GM19035 (cell line): ENCODE results near the gene MYF6.
"Not testable (repeated sequence)": the region's sequence is repeated elsewhere in the genome, so short reads cannot be mapped to it uniquely, and the experiment has no call there.

Source experiments
- ATAC-seq: cut with Tn5 transposase; IDR thresholded peaks from one replicate; pipeline ENCODE4 v1.9.1; 2021; ENCODE audit not compliant: unreplicated experiment

Gene MYF6

DNA sequence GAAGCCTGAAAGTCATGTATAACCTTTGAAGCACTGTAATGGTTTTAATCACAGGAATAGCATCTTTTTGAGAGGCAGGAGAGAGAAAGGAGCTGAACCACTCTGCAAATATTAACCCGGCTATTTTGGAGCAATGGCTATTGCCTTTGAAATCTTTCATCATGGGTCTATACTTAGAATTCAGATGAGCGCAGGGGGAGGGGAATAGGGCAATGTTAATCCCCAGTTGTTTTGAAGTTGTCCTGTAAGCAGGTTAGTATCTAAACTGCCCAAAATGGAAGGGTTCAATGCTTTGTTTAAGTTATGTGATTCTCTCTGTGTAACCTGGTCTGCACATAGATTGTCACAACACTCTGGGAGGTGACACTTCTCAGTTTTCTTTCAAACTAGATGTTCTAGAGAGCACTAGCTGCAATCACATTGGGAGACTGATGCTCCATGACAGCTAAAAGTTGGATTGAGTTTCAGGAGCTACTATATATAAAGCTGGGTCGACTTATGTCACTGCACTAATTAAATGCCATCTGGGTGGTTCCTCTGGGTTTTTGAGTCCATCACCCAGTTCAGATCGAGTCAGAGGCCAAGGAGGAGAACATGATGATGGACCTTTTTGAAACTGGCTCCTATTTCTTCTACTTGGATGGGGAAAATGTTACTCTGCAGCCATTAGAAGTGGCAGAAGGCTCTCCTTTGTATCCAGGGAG, at the start of gene MYF6:
TSS of gene MYF6 (plus strand) at position 509 of the 704 bp plus-strand sequence. CDS start at position 595, 86 bp downstream.
- no peak for ATAC-seq

DNA sequence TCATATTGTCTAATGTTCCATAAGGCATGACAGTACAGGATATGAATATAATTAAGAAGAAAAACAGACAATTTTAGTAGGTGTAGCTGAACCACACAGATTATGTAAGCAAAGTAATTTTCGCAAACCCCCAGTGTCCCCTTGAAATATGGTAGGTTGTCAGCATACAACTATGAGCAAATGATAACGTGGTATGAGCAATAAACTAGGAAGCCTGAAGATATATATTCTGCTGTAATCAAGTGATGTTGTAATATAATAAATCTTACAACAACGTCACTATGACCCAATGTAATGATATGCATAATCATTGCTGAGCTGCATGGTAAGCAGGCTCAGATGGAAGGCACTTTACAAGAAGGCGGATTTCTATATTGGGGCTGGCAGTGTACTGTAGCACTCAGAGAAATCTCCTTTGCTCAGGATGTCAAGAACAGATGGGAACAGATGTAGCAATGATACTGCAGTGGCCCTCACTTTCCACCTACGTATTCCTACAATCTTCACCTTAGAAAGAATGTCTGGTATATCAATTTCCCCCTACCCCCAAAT, 47.8 kb upstream of the MYF6 start:
- no peak for ATAC-seq

DNA sequence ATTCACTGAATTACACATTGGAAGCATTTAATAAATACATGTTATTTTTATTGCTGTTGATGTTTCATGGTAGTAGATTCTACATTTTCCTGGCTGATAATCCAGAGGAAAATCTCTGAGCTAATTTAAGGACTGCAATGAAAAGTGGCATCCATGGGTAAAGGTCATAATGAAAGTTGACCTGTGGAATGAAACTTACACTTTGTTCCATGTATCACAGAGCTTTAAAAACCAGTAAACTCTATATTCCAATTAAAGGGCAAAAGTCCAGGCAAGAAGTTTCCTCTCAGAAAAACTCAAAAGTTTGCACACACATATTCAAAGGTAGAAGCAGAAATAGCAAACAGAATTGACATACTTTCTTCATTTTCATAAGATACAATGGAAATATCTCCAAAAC, 44.8 kb upstream of the MYF6 start:
- ATAC-seq: no peak

DNA sequence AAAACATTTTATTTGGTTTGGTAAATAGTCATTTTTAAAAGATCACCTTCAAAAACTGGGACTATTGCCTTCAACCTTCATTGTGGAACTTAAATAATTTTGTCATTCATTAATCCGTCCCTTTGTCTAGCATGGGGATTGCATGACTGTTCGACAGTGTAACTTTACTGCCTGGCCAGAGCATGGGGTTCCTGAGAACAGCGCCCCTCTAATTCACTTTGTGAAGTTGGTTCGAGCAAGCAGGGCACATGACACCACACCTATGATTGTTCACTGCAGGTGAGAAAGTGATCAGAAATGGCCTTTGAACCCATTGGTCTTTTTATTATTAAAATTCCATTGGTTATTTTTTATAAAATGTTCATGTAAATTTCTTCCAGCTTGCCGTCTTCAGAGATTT, 37.2 kb upstream of the MYF6 start:
- no peak for ATAC-seq

DNA sequence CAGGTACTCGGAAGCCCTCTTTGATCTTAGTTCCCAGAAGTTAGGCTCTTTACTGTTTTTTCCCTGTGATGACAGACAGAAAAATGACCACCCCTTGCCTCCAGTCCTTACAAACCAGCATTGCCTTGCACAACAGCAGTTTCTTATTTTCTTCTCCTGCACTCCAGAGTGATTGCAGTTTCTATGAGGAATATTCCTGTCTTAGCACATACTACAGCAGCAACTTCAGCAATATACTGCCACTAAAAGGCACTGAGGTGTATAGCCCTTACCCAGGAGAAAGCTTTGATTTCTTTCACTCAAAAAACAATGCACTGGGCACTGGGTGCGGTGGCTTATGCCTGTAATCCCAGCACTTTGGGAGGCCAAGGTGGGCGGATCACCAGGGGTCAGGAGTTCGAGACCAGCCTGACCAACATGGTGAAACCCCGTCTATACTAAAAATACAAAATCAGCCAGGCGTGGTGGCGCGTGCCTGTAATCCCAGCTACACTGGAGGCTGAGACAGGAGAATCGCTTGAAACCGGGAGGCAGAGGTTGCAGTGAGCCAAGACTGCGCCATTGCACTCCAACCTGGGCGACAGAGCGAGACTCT, 31.3 kb upstream of the MYF6 start:
- not testable (repeated sequence) for ATAC-seq

DNA sequence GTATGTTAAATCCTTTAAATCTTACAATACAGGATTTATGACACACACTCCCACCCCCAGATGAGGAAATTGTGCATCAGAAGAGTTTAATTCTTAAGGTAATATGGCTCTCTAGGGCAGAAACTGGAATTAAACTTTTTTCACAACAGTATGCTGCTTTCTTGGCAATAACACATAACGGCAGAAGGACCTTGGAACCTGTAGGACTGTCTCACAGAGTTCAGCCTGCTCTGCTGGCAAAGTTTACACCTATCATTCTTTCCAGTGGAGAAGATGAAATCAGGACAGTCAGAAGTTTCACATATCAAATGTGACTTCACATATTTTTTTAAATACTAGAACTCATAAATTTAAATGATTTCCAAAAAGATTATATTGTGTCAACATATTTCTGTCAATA, 30.6 kb upstream of the MYF6 start:
- ATAC-seq: no peak

DNA sequence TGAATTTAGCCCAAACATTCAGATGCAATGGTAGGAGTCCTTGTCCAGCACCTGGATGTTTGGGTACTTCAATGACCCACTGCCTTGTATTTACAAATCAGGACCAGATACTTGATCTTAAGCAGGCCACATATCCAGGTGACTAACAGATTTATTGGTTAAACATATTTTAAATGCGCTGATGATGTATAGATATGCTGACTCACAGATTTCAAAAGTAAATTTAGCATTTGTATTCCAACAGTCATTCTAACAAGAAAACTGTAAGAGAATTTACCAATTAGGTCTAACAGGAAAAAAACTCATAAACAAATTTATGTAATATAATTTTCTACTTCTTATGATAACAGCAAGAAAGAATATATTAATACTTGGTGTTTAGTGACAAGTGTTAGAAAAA, 29.4 kb upstream of the MYF6 start:
- ATAC-seq: no peak

DNA sequence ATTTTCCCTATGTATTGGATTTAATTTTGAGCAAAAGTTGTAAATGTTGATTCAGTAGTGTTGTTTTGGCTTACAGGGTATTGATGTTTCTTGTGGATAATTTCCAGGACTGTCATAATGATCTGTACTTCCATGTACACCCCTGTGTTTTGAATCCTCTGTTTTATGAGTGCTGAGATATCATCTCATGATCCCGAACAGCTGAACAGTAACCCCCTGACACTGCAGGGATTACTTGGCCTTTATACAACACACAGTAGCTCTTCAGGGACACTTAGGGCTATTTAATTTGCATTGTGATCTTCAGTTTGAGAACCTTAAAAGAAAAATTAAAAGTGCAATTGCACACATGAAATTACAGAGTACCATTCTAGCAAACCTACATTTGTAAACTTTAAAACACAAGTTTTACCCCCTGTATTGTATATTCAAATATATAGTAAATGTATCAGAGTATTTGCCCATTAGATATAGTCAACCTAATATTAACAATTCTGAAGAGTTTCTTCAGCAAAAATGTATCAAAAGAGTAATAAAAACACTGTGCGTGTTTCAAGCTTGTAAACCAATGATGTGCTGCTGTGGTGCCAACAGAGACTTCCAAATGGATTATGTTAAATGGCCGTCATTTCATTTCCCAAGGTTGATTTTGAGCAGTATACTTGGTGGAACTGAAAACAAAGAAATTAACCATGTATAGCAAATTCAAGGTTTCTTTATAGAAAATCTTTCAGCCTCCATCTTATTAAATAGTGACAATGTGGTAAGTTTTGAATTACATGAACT, 27.9 kb upstream of the MYF6 start:
- no peak for ATAC-seq

DNA sequence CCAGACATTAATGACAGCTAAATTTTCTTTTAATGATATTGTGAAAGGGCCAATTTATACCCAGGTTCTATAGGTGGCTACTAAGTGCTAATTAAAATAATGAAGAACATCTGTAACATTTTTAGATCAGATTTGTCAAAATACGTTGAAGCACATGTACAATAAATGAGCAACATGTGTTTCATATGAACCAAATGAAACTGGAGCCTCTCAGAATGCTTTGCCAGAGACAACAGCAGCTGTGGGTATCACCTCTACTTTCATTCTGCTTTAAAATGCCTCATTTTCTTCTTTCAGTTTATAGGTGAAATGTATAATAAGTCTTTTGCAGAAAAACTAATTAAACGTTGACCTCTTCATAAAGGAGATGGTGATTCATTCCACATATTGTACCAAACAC, 26.1 kb upstream of the MYF6 start:
- peak; percentile 96 for ATAC-seq

DNA sequence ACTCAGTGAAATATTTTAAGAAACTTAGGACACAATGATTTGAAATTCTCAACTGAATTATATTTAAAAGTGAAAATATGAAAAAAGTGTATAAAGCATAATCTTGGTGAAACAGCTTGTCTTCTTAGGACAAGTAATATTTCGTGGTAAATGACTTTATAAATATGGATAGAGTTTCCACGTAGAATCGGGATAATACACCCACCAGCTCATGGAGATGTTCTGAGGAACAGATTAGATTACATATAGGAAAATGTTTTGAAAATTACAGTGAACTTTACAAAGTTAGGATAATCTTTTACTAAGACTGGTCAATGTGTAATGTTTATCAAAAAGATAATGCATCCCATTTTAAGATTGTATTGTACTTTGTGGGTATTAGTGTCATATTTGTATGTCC, 25.6 kb upstream of the MYF6 start:
- no peak for ATAC-seq

DNA sequence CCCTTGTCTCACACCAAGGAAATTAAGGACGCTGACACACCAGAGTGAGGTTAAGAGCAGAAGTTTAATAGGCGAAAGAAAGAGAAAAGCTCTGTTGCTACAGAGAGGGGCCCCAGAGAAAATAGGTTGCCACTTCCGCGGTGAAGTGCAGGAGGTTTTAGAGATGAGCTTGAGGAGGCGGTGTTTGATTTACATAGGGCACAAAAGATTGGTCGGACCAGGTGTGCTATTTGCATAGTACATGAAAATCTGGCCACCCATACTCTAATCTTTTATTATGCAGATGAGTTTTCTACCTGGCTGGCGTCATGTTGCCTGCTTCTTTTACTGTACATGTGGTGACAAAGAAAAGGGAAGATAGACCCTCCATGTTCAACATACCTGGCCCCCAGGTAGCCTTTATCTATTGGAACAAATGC, 23.3 kb upstream of the MYF6 start:
- no peak for ATAC-seq

DNA sequence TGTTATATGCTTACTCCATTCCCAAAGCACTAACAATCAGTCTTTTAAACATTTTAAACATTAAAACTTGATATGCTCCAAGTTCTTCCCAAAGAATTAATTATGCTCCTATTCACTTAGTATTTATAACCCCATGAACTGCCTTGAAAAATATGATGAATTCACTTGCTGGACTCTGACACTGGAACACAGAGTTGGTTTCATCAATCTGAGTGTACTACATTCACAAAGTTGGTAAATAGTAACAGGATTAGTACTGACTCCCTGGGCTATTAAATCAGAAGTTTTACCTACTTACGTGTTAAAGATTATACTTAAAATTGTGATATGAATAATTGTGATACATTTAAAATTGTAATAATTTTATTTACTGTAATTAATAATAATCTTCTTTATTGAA, 17.3 kb upstream of the MYF6 start:
- ATAC-seq: no peak

DNA sequence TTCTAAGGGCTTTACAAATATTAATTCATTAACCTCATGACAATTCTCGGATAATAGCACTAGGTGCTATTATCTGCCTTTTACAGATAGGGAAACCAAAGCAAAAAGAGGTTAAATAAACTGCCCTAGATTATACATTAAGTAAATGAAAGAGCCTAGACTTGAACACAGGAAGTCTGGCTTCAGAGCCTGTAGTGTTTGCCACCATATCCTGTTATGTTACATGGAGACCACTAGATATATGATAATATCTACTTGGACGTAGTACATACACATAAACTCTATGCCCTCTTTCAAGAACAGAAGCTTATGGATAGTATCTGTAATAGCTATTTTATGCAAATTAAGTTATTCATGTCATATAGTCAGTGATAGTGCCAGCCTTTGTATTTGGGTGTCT, 16.9 kb upstream of the MYF6 start:
- ATAC-seq: no peak

DNA sequence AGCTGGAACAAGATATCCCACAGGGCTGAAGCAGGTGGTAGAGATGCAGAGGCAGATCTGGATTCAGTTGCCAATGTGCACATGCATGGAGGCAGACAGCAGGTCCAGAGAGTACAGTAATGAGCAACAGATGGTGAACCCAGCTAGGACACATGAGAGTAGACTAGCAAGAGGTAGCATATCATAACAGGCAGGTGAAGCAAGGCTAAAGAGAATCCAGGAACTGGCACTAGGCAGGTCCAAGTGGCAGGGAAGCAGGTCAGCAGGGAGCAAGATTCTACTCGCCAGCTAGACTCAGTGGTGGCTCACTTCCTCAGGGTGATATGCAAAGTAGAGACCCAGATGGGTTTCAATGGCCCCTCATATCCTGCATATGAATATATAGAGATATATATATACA, 15.3 kb upstream of the MYF6 start:
- peak; percentile 65 for ATAC-seq

DNA sequence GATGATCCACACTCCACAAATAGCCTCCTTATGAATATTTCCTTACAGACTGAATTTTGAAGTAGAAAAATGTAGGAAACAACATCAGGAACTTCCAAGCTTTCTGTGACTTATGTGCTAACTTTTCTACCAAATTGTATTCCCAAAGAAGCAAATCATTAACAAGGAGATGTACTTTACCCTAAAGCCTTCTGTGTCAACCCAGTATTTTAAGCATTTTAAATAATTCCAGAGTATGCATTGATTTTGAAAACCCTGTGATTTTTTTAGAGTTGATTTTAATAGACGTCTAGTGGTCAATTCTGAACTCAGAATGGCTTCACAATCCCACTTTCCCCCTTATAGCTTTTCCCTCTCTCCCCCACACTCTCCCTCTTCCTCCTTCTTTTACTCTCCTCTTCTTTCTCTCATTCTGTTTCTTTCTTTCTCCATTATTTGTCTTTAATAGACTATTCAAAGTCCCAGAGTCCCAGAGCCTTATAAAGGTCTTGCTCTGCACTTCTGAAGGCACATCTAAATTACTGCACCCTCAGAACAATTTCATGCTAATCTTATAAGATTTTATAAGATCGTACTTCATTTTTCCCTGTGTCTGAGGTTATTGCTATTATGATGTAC, 10.1 kb upstream of the MYF6 start:
- no peak for ATAC-seq

DNA sequence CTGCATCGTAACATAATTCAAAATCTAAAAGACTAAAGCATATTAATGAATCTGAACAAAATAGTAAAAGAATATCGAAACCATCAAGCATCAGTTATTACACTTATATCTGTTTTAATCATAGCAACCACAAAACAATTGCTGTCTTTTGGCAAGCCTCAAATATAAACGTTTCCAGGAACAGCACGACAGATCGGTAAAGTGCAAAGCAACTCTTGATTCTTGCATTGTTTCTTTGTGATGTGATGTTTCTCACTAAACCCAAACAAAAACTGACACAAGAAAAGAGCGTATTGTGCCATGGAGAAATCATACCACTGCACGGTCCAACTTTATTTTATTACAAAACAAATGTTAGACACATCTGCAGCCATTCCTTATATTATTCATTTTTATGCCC, 9.2 kb upstream of the MYF6 start:
- ATAC-seq: no peak

DNA sequence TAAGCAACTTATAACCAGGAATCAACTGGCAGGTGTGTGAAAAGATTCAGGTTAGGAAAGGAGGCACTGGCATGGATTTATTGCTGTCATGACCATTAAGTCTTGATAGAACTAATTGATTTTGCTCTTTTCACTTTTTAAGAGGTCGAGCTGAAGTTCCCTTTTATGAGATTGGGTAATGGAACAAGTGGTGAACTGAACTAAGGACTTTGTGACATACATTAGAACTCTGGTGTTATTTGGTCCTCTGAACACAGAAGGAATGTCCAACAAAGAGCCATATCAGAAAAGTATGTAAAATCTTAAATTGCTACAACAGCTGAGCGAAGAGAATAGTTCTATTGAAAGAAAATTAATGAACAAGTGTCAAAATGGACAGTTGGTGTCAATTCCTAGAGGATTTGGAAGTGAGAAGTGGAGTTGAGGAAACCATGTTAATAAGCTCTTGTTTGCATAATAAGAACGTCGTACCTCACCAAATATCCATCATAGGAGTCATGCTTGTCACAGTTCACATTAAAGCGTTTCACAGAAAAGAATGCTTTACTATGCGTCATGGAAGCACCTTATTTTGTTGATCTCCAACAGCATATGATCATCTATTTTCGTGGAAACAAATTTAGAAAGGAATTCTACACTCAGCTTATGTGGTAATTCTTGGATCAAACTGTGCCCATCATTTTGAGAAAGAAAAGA, 8.4 kb upstream of the MYF6 start:
- ATAC-seq: no peak

DNA sequence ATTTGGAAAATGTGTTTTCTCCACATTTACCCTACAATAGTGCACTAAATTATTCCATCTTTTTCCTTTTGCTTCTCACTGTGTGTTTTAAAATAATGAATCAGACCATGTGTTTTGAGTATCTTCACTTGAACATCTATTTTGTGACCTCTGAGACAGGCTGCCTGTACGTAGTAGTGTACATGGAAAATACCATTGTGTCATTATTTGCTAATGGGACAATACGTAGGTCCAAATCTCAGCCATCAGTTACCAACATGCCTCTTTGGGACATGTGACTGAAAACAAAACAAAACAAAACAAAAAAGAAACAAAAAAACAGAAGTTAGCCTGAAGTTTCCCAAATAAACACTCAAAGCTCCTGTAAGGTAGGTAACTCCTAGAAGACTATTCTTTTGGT, 7.1 kb upstream of the MYF6 start:
- no peak for ATAC-seq

DNA sequence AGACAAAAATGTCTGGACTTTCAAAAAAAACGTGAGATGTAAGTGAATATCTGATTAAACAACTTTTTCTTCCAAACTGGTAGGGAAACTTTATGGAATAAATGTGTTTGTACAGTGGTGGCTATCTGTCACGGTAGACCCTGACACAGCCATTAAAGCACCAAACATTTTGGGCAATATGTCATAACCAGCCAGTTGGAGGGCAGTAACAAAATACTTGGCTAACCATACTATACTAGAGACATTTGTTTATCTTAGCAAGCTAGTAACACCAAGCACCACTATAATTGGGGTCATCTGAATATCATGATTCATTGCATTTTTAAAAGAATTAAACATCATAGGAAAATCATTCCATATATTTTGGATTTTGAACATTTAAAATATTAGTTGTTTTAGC, 6.0 kb upstream of the MYF6 start:
- ATAC-seq: no peak

DNA sequence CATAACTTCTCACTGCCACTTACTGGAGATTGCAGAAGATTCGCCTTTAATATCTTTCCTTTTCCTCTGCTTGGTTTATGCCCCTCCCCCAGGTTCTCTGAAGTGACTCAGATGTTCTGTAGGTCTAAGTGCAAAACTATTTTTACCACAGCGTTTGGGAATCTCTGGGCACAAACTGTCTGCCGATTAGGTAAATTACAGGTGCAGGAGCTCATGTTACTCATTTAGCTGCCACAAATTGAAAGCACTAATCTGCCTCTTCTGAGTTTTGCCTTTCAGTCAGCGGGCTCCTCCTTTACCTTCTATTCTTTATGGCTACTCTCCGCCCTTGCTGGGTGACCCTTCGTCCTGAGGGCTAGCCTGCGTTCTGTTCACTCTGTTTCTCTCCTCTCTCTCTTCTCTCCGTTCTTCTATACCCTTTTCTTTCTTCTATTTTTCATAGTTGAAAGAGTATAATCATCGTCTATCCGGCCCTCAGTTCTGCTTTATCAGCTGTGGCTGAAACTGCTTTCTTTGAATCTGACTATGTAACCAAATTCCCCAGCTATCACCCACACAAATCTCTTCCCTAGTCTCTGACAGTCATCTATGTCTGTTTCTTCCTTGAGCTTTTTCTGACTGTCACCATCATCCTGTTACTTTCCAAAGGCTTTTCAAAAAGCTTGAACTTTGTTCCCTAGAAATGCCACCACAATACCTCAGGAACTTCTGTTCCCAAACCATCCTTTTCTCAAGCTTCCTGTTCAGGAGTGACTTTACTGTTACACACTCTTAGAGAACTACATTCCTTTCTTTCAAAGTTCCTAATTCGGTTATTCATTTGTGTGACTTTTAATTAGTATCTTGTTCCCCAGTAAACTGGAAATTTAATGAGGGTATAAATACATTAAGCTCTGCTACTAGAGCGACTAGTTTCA, 4.3 kb upstream of the MYF6 start:
- ATAC-seq: peak; percentile 82
